Measurements from ENCODE around the gene NCR2. TPM values are rescaled to one million over a fixed set of nuclear protein-coding genes. Genes with fewer than 3 reads are reported as not detected.

NCR2 gene
- polyA plus RNA-seq, 6 donors from 2014 or later = not detected

DNA sequence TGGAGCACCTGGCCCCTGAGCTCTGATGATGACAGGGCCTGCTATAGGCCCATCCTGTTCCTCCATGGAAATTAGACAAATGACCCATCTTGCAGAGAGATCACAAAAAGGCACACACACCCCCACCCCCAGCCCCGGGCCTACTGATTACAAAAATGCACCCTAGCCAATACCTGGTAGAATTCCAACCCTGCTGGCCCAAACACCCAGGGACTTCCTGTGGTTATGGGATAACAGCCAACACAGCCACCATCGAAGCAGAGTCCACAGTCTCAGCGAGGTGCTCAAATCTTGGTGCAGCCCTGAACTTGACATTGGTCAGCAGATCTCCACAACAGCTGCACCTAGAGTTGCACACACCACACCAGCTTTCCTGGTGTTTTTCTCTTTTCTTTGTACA, 17.0 kb downstream of the NCR2 start:
- DNase-seq = no peak
- Mint-ChIP-seq H3K4me3 (no peak overlapping the region), H3K27ac (no peak overlapping the region)

GRCh38 chr6:41352907-41353306, 17.5 kb downstream of the NCR2 start:
- H3K27ac Mint-ChIP-seq = peak overlapping the region in 1 of 6 donors; percentile 44
- DNase-seq = no peak
- peaks cover 38 to 64% (median 62%) of the 10 kb centered on the region in 3 donors for H3K27me3 Mint-ChIP-seq
- no peak overlapping the region for H3K4me3 Mint-ChIP-seq
- H3K9me3 Mint-ChIP-seq = peaks cover 0 to 14% (median 9%) of the 10 kb centered on the region in 7 donors
- ATAC-seq (ENCODE audit: low read depth in 2 of 2) = no peak
- H3K36me3 Mint-ChIP-seq = no peaks in the 10 kb centered on the region
- no peaks in the 10 kb centered on the region for H3K4me1 Mint-ChIP-seq

More for the DNA sequence above, 17.0 kb downstream of the NCR2 start:
- Mint-ChIP-seq H3K36me3 (no peaks in the 10 kb centered on the region), H3K4me1 (no peaks in the 10 kb centered on the region), H3K9me3 (peaks cover 0 to 19% (median 11%) of the 10 kb centered on the region in 7 donors), H3K27me3 (peaks cover 40 to 69% (median 67%) of the 10 kb centered on the region in 3 donors)
- ATAC-seq (ENCODE audit: low read depth in 2 of 2) = no peak

DNA sequence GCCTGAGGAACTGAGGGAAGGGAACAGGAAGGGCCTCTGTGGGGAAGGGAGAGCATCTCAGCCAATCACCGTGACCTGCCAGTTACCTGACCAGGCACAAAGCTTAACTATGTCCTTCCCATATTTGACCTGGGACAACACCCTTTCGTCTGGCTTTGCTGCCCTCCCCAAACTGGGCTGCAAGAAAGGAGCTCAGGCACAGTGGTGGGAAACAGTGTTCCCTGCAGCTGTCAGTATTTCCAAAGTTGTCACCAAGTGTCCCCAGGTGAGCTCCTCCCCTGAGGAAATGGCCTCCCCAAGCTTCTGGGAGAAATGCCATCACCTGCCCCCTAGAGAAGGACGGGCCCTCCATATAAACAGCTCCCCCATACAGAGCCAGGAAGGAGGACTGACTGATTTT, 17.9 kb downstream of the NCR2 start:
- Mint-ChIP-seq H3K36me3 (peaks cover 0 to under 1% of the 10 kb centered on the region in 2 donors), H3K27me3 (peaks cover 34 to 60% (median 60%) of the 10 kb centered on the region in 3 donors), H3K9me3 (peaks cover 0 to 10% (median 5%) of the 10 kb centered on the region in 7 donors), H3K4me3 (peak overlapping the region in 1 of 8 donors; percentile 13), H3K27ac (no peak overlapping the region), H3K4me1 (no peaks in the 10 kb centered on the region)
- DNase-seq = no peak
- no peak for ATAC-seq (ENCODE audit: low read depth in 2 of 2)

GRCh38 chr6:41355952-41356351, 20.5 kb downstream of the NCR2 start:
- peaks cover 9 to 27% of the 10 kb centered on the region in 2 donors for H3K36me3 Mint-ChIP-seq
- DNase-seq (no peak), ATAC-seq (ENCODE audit: low read depth in 2 of 2) (no peak)
- peaks cover 26 to 56% (median 51%) of the 10 kb centered on the region in 3 donors for H3K27me3 Mint-ChIP-seq
- no peak overlapping the region for H3K4me3 Mint-ChIP-seq
- peaks cover 11 to 25% (median 20%) of the 10 kb centered on the region in 7 donors for H3K9me3 Mint-ChIP-seq
- H3K4me1 Mint-ChIP-seq = no peaks in the 10 kb centered on the region
- H3K27ac Mint-ChIP-seq = no peak overlapping the region

DNA sequence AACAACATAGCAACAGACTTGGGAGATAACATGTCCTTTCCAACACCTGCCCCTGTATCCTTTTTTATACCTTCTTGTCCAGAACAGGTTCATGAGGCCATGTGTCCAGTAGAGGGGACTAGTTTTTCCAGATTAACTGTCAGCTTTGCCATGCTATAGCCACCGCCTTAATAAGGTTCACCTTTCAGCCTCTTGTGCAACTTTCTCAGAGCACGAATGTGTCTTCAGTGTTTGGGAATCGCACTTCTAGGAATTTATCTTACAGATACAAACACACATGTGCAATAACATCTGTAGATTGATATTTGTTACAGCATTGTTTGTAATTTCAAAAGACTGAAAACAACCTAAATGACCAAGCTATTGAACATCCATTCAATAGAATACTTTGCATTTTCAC, 21.4 kb downstream of the NCR2 start:
- no peak overlapping the region for H3K4me3 Mint-ChIP-seq
- DNase-seq = no peak
- H3K27me3 Mint-ChIP-seq = peaks cover 26 to 62% (median 56%) of the 10 kb centered on the region in 3 donors
- no peaks in the 10 kb centered on the region for H3K4me1 Mint-ChIP-seq
- ATAC-seq (ENCODE audit: low read depth in 2 of 2) = no peak
- H3K36me3 Mint-ChIP-seq = peaks cover 18 to 35% of the 10 kb centered on the region in 2 donors
- no peak overlapping the region for H3K27ac Mint-ChIP-seq
- peaks cover 16 to 34% (median 29%) of the 10 kb centered on the region in 7 donors for H3K9me3 Mint-ChIP-seq

- Mint-ChIP-seq H3K9me3 (peaks cover 16 to 42% (median 35%) of the 10 kb centered on the region in 7 donors), H3K36me3 (peaks cover 23 to 37% of the 10 kb centered on the region in 2 donors), H3K27me3 (peaks cover 20 to 52% (median 50%) of the 10 kb centered on the region in 3 donors), H3K4me1 (no peaks in the 10 kb centered on the region), H3K27ac (peak overlapping the region in 1 of 6 donors; percentile 66), H3K4me3 (peak overlapping the region in 1 of 8 donors; percentile 15)
- DNase-seq (no peak), ATAC-seq (ENCODE audit: low read depth in 2 of 2) (no peak)
Measured at GRCh38 chr6:41358503-41358902, 23.1 kb downstream of the NCR2 start.

DNA sequence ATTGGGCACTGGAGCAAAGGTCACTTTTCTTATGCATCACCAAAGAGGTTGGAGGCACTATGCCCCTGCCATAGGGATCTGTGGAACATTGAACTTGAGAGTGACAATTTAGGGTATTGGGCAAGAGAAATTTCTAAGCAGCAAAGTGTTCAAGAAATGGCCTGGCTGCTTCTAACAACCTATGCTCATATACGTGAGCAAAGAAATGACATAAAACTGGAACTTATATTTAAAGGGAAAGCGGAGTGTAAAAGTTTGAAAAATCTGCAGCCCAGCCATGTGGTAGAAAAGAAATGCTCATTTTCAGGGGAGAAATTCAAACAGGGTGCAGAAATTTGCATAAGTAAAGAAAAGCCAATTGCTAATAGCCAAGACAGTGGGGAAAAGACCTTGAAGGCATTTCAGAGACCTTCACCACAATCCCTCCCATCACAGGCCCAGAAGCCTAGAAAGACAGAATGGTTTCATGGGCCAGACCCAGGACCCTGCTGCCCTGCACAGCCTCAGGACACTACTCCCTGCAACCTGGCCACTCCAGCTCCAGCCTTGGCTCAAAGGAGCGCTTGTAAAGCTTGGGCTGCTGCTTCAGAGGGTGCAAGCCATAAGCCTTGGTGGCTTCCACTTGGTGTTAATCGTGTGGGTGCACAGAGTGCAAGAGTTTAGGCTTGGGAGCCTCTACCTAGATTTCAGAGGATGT, 24.4 kb downstream of the NCR2 start:
- no peak for DNase-seq

DNA sequence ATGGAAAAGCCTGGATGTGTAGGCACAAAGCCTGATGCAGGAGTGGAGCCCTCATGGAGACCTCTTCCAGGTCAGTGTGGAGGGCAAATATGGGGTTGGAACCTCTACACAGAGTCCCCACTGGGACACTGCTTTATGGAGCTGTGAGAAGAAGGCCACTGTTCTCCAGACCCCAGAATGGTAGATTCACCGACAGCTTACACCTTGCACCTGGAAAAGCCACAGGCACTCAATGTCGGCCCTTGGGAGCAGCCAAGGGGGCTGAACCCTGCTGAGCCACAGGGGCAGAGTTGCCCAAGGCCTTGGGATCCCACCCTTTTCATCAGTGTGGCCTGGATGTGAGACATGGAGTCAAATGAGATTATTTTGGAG, 24.9 kb downstream of the NCR2 start:
- no peaks in the 10 kb centered on the region for H3K4me1 Mint-ChIP-seq
- H3K4me3 Mint-ChIP-seq = no peak overlapping the region
- H3K36me3 Mint-ChIP-seq = peaks cover 23 to 37% of the 10 kb centered on the region in 2 donors
- DNase-seq (no peak), ATAC-seq (ENCODE audit: low read depth in 2 of 2) (no peak)
- peaks cover 18 to 54% (median 42%) of the 10 kb centered on the region in 3 donors for H3K27me3 Mint-ChIP-seq
- peaks cover 16 to 42% (median 35%) of the 10 kb centered on the region in 7 donors for H3K9me3 Mint-ChIP-seq
- no peak overlapping the region for H3K27ac Mint-ChIP-seq

More for the DNA sequence above, 24.4 kb downstream of the NCR2 start:
- peaks cover 16 to 42% (median 35%) of the 10 kb centered on the region in 7 donors for H3K9me3 Mint-ChIP-seq
- H3K4me3 Mint-ChIP-seq = no peak overlapping the region
- no peak overlapping the region for H3K27ac Mint-ChIP-seq
- no peak for ATAC-seq (ENCODE audit: low read depth in 2 of 2)
- peaks cover 20 to 55% (median 45%) of the 10 kb centered on the region in 3 donors for H3K27me3 Mint-ChIP-seq
- no peaks in the 10 kb centered on the region for H3K4me1 Mint-ChIP-seq
- peaks cover 23 to 37% of the 10 kb centered on the region in 2 donors for H3K36me3 Mint-ChIP-seq

DNA sequence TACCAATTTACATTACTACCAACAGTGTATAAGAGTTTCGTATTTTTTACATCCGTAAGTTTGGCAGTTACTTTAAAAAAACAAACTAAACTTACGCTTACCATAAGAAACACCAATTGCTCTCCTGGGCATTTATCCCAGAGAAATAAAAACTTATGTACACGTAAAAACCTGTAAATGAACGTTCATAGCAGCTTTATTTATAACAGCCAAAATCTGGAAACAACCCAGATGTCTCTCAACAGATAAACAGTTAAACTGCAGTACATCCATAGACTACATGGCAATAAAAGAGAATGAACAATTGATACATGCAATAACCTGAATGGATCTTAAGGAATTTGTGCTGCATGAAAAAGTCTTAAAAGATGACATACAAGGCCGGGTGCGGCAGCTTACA, 30.7 kb downstream of the NCR2 start:
- Mint-ChIP-seq H3K9me3 (peaks cover 0 to 15% (median 13%) of the 10 kb centered on the region in 7 donors), H3K4me3 (no peak overlapping the region), H3K4me1 (peaks cover 7 to 11% (median 10%) of the 10 kb centered on the region in 3 donors), H3K27ac (no peak overlapping the region), H3K36me3 (peaks cover 9 to 16% of the 10 kb centered on the region in 2 donors), H3K27me3 (peaks cover 29 to 70% (median 45%) of the 10 kb centered on the region in 3 donors)
- DNase-seq (no peak), ATAC-seq (ENCODE audit: low read depth in 2 of 2) (no peak)

DNA sequence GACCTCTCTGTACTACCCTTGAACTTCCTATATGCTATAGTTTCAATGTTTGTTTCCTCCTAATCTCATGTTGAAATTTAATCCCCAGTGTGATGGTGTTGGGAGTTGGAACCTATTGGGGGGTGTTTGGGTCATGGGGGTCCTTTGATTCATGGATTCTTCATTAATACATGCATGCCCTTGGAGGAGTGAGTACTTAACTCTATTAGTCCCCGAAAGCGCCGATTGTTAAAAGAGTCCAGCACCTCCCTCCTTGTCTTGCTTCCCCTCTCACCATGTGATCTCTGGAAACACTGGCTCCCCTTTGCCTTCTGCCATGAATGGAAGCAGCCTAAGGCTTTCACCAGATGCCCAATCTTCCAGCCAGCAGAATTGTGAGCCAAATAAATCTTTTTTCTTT, 31.7 kb downstream of the NCR2 start:
- Mint-ChIP-seq H3K36me3 (peaks cover 0 to 7% of the 10 kb centered on the region in 2 donors), H3K27ac (peak overlapping the region in 2 of 6 donors; percentile 37 to 42), H3K4me3 (no peak overlapping the region), H3K9me3 (peaks cover 0 to 7% (median 5%) of the 10 kb centered on the region in 7 donors), H3K4me1 (peaks cover 16 to 20% (median 19%) of the 10 kb centered on the region in 3 donors), H3K27me3 (peaks cover 37 to 70% (median 46%) of the 10 kb centered on the region in 3 donors)
- DNase-seq (no peak), ATAC-seq (ENCODE audit: low read depth in 2 of 2) (no peak)

- ATAC-seq (ENCODE audit: low read depth in 2 of 2) = no peak
Measured at GRCh38 chr6:41367700-41368099, 32.3 kb downstream of the NCR2 start.

DNA sequence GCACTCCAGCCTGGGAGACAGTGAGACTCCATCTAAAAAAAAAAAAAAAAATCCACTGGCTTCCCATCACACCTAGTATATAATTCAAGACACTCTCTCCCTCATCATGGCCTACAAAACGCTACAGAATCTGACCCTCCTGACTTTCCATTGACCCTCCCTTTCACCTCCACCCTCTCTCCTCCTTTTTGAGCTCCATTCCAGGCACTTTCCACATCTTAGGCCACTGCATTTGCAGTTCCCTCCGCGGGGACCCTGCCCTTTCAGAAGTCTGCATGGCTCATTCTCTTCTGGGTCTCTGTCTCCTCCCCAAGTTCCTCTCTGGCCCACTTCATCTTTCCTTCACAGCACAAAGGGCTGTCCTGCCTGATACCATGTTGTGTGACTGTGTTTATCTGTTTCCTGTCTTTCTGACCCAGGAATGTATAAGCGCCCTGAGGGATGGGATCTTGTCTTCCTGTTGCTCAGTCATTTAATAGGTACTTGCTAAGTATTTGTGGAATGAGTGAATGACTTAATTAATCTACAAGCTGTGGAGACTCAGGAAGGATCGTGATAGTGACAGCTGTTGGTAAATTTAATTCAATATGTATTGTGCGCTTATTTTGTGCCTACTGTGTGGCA, 35.2 kb downstream of the NCR2 start:
- no peaks in the 10 kb centered on the region for H3K9me3 Mint-ChIP-seq
- ATAC-seq (ENCODE audit: low read depth in 2 of 2) (no peak), DNase-seq (no peak)
- peak overlapping the region in 6 of 8 donors; percentile 57 to 97 (median 90) for H3K4me3 Mint-ChIP-seq
- H3K36me3 Mint-ChIP-seq = peaks cover 0 to 5% of the 10 kb centered on the region in 2 donors
- peak overlapping the region in 2 of 6 donors; percentile 13 to 71 for H3K27ac Mint-ChIP-seq
- peaks cover 42 to 50% (median 48%) of the 10 kb centered on the region in 3 donors for H3K4me1 Mint-ChIP-seq
- peaks cover 52 to 86% (median 75%) of the 10 kb centered on the region in 3 donors for H3K27me3 Mint-ChIP-seq

More at GRCh38 chr6:41367700-41368099, 32.3 kb downstream of the NCR2 start:
- DNase-seq = no peak
- H3K9me3 Mint-ChIP-seq = peaks cover 0 to 3% (median 0%) of the 10 kb centered on the region in 7 donors
- H3K36me3 Mint-ChIP-seq = peaks cover 0 to 5% of the 10 kb centered on the region in 2 donors
- no peak overlapping the region for H3K27ac Mint-ChIP-seq
- H3K27me3 Mint-ChIP-seq = peaks cover 43 to 75% (median 52%) of the 10 kb centered on the region in 3 donors
- peaks cover 22 to 26% (median 25%) of the 10 kb centered on the region in 3 donors for H3K4me1 Mint-ChIP-seq
- H3K4me3 Mint-ChIP-seq = no peak overlapping the region

GRCh38 chr6:41371461-41371991, 36.1 kb downstream of the NCR2 start:
- peaks cover 56 to 86% (median 78%) of the 10 kb centered on the region in 3 donors for H3K27me3 Mint-ChIP-seq
- peak overlapping the region; percentile 42 to 85 (median 68) for H3K27ac Mint-ChIP-seq
- peak; percentile 8 to 18 for ATAC-seq (ENCODE audit: low read depth in 2 of 2)

More at GRCh38 chr6:41371461-41371991, 36.1 kb downstream of the NCR2 start:
- Mint-ChIP-seq H3K36me3 (peaks cover 0 to 5% of the 10 kb centered on the region in 2 donors), H3K9me3 (peaks cover 0 to under 1% (median 0%) of the 10 kb centered on the region in 7 donors), H3K4me3 (peak overlapping the region; percentile 78 to 97 (median 92)), H3K4me1 (peaks cover 42 to 54% (median 51%) of the 10 kb centered on the region in 3 donors)
- no peak for DNase-seq

Measured in naive B cell (primary cell).